Common myeloid progenitor, CD34-positive (primary cell): ENCODE results near the gene ATP11A.

ENCODE experiments used
- CTCF ChIA-PET: fragments of 350-600 bp; sonication (Branson Sonifier 250); formaldehyde crosslinking; loops from one replicate; lab custom pipeline; 2021; ENCODE audit warnings: antibody characterized with exemption; lab: Charles Lee
- POLR2A ChIA-PET: fragments of 350-600 bp; sonication (Branson Sonifier 250); formaldehyde crosslinking; loops from one replicate; lab custom pipeline; 2021; ENCODE audit warnings: antibody characterized with exemption; lab: Charles Lee
- DNase-seq, 3 donors: peaks; one replicate each; pipeline versions ENCODE4 v3.0.0 to v3.0.0-alpha.2; 2013
- H3K27ac ChIP-seq, 2 experiments: 1 replicate in 1 of 2; 2 replicates in 1 of 2; pipeline ENCODE4 v1.7.0; 2013; ENCODE audit warnings: inconsistent platforms in 2 of 2, low read length in 2 of 2, mild to moderate bottlenecking in 2 of 2, low read depth in 1 of 2, moderate library complexity in 1 of 2; ENCODE audit not compliant: severe bottlenecking in 2 of 2, insufficient read depth in 1 of 2, poor library complexity in 1 of 2
- H3K27me3 ChIP-seq, 5 experiments: replicated peaks in 2 of 5; 1 replicate in 3 of 5; 2 replicates in 2 of 5; pipeline versions ENCODE4 v1.6.1 to v1.7.0; 2013; ENCODE audit warnings: low read length in 4 of 5, mild to moderate bottlenecking in 2 of 5, moderate library complexity in 2 of 5, inconsistent platforms in 1 of 5; ENCODE audit not compliant: insufficient read depth in 5 of 5, control insufficient read depth in 4 of 5
- H3K36me3 ChIP-seq, 4 experiments: 1 replicate in 2 of 4; 2 replicates in 2 of 4; pipeline versions ENCODE4 v1.6.1 to v1.7.0; 2013; ENCODE audit warnings: low read length in 3 of 4, control low read depth in 1 of 4, mild to moderate bottlenecking in 1 of 4; ENCODE audit not compliant: control insufficient read depth in 4 of 4, insufficient read depth in 4 of 4
- H3K4me1 ChIP-seq, 4 experiments: 1 replicate in 3 of 4; 2 replicates in 1 of 4; pipeline versions ENCODE4 v1.6.1 to v1.7.1; 2013; ENCODE audit warnings: low read length in 3 of 4, mild to moderate bottlenecking in 3 of 4, control low read depth in 1 of 4, inconsistent platforms in 1 of 4, moderate library complexity in 1 of 4; ENCODE audit not compliant: control insufficient read depth in 4 of 4, insufficient read depth in 4 of 4; ENCODE audit errors: control extremely low read depth in 1 of 4
- H3K4me3 ChIP-seq, 7 experiments: 1 replicate in 4 of 7; 2 replicates in 3 of 7; pipeline versions ENCODE4 v1.5.1 to v1.7.0; 2013; ENCODE audit warnings: mild to moderate bottlenecking in 7 of 7, low read length in 6 of 7, moderate library complexity in 6 of 7, inconsistent platforms in 2 of 7, low read depth in 2 of 7, control low read depth in 1 of 7; ENCODE audit not compliant: insufficient read depth in 4 of 7, control insufficient read depth in 1 of 7; ENCODE audit errors: extremely low read depth in 1 of 7
- H3K9me3 ChIP-seq, 5 experiments: 1 replicate in 4 of 5; 2 replicates in 1 of 5; pipeline versions ENCODE4 v1.6.1 to v1.7.1; 2013; ENCODE audit warnings: low read length in 4 of 5, mild to moderate bottlenecking in 2 of 5, inconsistent platforms in 1 of 5, low read depth in 1 of 5, moderate library complexity in 1 of 5; ENCODE audit not compliant: control insufficient read depth in 4 of 5, insufficient read depth in 2 of 5; ENCODE audit errors: control extremely low read depth in 1 of 5
- WGBS: methylation state at CpG from one replicate; pipeline ENCODE4 v1.1.5; 2013; ENCODE audit not compliant: insufficient coverage; 5-methylcytosine and 5-hydroxymethylcytosine counted together

ATP11A gene

GRCh38 chr13:112725346-112726015 is 35.6 kb downstream of the ATP11A start:
- Histone ChIP-seq H3K4me1 (peaks cover 4 to 38% (median 25%) of the 10 kb centered on the region in 4 experiments), H3K4me3 (peak overlapping the region in 5 of 7 experiments; percentile 26 to 51 (median 48)), H3K9me3 (no peaks in the 10 kb centered on the region), H3K27ac (no peak overlapping the region), H3K27me3 (no peaks in the 10 kb centered on the region), H3K36me3 (no peaks in the 10 kb centered on the region)
- CTCF ChIA-PET: interaction anchor here (1.3 to 1.7 kb wide), 2 partner anchors 14 to 84 kb away, joined by 4 to 7 read pairs; no protein-coding TSS in a partner anchor
- POLR2A ChIA-PET: no interaction called here
- 0% methylated on average over 7 of the region's 18 CpGs for WGBS
- peak; percentile 50 to 85 (median 82) for DNase-seq

GRCh38 chr13:112726016-112726767 is 36.4 kb downstream of the ATP11A start:
- no peak for DNase-seq
- H3K27me3 ChIP-seq: no peaks in the 10 kb centered on the region
- H3K4me1 ChIP-seq: peaks cover 4 to 38% (median 25%) of the 10 kb centered on the region in 4 experiments
- H3K27ac ChIP-seq: no peak overlapping the region
- no peaks in the 10 kb centered on the region for H3K9me3 ChIP-seq
- H3K36me3 ChIP-seq: no peaks in the 10 kb centered on the region
- CTCF ChIA-PET: interaction anchor here (0.6 to 1.7 kb wide), 4 partner anchors 14 to 102 kb away, joined by 4 to 7 read pairs (median 4); no protein-coding TSS in a partner anchor
- POLR2A ChIA-PET: interaction anchor here (0.6 kb wide), 1 partner anchor 25 kb away, joined by 6 read pairs; no protein-coding TSS in a partner anchor
- peak overlapping the region in 3 of 7 experiments; percentile 48 to 51 (median 48) for H3K4me3 ChIP-seq
- 32% methylated on average over 17 of the region's 17 CpGs for WGBS

GRCh38 chr13:112727581-112727980 is 37.7 kb downstream of the ATP11A start:
- no peak for DNase-seq
- H3K4me1 ChIP-seq: peaks cover 4 to 38% (median 24%) of the 10 kb centered on the region in 4 experiments
- POLR2A ChIA-PET: no interaction called here
- H3K9me3 ChIP-seq: no peaks in the 10 kb centered on the region
- no peak overlapping the region for H3K27ac ChIP-seq
- H3K4me3 ChIP-seq: no peak overlapping the region
- H3K27me3 ChIP-seq: no peaks in the 10 kb centered on the region
- CTCF ChIA-PET: no interaction called here
- H3K36me3 ChIP-seq: no peaks in the 10 kb centered on the region
- 97% methylated on average over 15 of the region's 17 CpGs for WGBS

GRCh38 chr13:112728375-112729126 is 38.7 kb downstream of the ATP11A start:
- ChIA-PET CTCF (interaction anchor here (0.8 kb wide), 1 partner anchor 9 kb away, joined by 3 read pairs; no protein-coding TSS in a partner anchor), POLR2A (no interaction called here)
- Histone ChIP-seq H3K4me1 (peaks cover 4 to 35% (median 22%) of the 10 kb centered on the region in 4 experiments), H3K9me3 (no peaks in the 10 kb centered on the region), H3K27me3 (no peaks in the 10 kb centered on the region), H3K4me3 (no peak overlapping the region), H3K27ac (no peak overlapping the region), H3K36me3 (no peaks in the 10 kb centered on the region)
- no peak for DNase-seq
- WGBS: 95% methylated on average over 32 of the region's 34 CpGs

GRCh38 chr13:112729408-112729807 is 39.6 kb downstream of the ATP11A start:
- no peaks in the 10 kb centered on the region for H3K9me3 ChIP-seq
- CTCF ChIA-PET: interaction anchor here (0.7 kb wide), 1 partner anchor 10 kb away, joined by 3 read pairs; no protein-coding TSS in a partner anchor

GRCh38 chr13:112730157-112730671 is 40.4 kb downstream of the ATP11A start:
- 97% methylated on average over 20 of the region's 21 CpGs for WGBS
- H3K27ac ChIP-seq: no peak overlapping the region
- H3K4me3 ChIP-seq: no peak overlapping the region
- peaks cover 4 to 19% (median 12%) of the 10 kb centered on the region in 4 experiments for H3K4me1 ChIP-seq
- ChIA-PET POLR2A (no interaction called here), CTCF (interaction anchor here (0.7 kb wide), 1 partner anchor 11 kb away, joined by 3 read pairs; no protein-coding TSS in a partner anchor)
- H3K9me3 ChIP-seq: no peaks in the 10 kb centered on the region
- no peaks in the 10 kb centered on the region for H3K36me3 ChIP-seq
- no peaks in the 10 kb centered on the region for H3K27me3 ChIP-seq
- no peak for DNase-seq

More at GRCh38 chr13:112729408-112729807, 39.6 kb downstream of the ATP11A start:
- Histone ChIP-seq H3K27me3 (no peaks in the 10 kb centered on the region), H3K4me1 (peaks cover 4 to 27% (median 20%) of the 10 kb centered on the region in 4 experiments), H3K27ac (no peak overlapping the region), H3K4me3 (no peak overlapping the region), H3K36me3 (no peaks in the 10 kb centered on the region)
- POLR2A ChIA-PET: no interaction called here
- no peak for DNase-seq
- 99% methylated on average over 22 of the region's 22 CpGs for WGBS
